Measurements from ENCODE around the gene GSTA5.
"Not testable (repeated sequence)": the region's sequence is repeated elsewhere in the genome, so short reads cannot be mapped to it uniquely, and the experiment has no call there.

Gene GSTA5

DNA sequence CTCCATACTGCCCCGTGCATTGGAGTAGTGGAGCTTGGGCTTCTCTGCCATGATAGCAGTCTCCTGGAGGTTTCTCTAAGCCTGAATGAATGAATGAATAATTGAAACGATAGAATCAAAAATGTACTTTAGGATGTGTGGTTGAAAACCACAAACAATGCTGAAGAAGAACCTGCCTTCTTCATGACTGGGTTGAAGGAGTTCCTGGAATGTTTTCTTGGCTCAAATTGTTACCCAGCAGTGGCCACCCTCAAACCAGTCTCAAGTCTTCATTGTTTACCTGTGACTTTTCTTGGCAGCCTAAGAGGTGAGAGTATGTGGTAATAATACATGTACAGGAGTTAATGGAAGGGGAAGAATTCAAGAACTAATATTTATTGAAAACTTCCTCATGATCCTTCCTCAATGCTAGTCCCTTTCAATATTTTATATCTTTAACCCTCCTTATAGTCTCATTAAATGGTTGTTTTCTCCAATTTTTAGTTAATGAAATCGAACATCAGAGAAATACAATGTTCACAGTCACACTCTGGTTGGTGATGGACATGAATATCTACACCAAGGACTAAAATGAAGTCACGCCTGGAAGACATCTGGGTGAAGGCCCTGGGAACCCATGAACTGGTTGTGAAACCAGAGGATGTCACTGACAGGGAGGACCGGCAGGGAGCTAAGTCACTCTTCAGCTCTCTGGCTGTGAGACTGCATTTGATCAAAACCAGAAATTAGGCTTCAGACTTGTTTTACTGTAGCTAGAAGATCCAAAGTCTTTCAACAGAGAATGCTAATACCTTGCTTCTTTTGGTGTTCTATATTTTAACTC, at the start of gene GSTA5:
Gene GSTA5 (minus strand): TSS at position 51 of the 823 bp plus-strand sequence.
- no peak for DNase-seq (ENCODE audit: low read depth, low spot score)

DNA sequence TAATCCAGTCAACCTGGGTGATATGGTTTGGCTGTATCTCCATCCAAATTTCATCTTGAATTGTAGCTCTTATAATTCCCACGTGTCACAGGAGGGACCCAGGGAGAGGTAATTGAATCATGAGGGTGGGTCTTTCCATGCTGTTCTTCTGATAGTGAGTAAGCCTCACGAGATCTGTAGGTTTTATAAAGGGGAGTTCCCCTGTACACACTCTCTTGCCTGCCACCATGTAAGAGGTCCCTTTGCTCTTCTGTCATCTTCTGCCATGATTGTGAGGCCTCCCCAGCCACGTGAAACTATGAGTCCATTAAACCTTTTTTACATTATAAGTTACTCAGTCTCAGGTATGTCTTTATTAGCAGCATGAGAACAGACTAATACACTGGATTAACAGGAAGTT, 49.4 kb upstream of the GSTA5 start:
- DNase-seq (ENCODE audit: low read depth, low spot score) = no peak

DNA sequence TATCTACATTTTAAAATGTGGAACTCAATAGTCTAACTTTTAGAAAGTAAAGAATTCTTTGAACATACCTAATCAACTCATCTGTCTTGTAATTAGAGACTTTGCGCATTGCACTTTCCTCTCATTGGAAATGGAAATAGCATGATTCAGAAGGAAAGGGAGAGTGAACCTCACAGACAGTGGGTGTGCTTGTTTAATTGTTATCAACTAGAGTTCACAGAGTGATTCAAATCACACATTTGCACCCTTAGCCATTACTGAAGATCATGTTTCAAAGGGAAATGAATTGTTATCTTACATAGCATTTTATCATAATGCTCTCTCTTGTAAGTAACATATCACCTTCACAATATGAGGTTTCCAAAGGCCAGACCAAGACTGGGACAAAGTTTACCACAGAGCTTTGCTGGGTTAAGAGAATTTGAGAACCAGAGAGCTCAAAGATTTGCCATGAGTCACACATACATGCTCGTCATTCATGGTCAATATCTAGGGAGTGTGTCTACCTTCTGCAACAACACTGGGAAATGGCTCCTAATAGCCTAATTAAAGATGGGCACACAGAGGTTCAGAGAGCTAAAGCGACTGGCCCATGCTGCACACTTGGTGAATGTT, 47.4 kb upstream of the GSTA5 start:
- no peak for DNase-seq (ENCODE audit: low read depth, low spot score)

DNA sequence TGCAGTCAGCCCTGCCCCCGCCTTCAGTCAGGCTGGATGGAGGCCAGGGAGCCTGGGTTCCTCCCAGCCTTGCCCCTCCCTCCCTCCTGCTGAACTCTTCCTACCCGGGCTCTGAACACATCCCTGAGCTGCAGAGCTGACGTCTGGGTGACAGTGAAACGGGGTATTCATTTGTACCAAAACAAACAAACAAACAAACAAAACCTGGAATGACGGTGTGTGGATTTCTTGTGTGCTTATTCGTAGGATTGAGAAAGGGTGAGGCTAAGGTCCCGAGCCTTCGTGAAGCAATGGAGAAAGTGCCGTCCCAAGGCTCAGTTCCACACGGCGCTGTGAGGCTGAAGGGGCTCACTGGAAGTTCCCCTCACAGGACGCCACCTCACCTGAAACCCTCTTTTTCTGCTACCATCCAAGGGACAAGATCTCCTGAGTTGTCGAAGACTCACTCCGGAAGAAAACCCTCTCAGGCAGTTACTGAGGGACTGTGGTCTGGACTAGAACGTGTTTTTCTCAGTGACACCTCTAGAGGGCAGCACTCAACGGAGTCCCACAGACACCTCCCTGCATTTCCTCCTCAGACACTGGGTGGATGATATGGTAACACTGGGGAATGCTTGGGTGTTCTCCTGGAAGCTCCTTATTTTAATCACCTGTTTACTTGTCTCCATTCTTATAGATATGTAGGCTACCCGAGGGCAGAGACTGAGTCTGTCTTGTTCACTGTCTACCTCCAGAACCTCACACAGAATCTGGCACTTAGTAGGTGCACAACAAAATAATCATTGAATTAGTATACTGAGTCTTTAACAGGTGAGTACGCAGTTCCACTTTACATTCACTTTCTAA, 41.6 kb upstream of the GSTA5 start:
- DNase-seq (ENCODE audit: low read depth, low spot score) = peak; percentile 87

DNA sequence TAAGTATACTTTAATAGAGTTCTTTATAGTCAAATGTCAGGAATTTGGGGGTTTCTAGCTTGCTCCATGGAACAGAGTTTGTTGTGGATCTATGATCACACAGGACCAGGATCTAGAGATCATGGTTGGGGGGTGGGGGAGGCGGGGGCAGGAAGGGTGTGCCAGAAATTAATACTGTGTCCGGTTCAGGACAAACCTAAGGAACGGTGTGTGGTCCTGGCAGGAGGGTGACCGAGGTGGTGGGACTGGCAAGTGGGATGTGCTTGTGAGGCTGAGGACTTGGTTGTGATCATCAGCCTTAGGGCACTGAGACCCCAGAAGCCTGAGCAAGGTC, 41.0 kb upstream of the GSTA5 start:
- DNase-seq (ENCODE audit: low read depth, low spot score) = no peak

DNA sequence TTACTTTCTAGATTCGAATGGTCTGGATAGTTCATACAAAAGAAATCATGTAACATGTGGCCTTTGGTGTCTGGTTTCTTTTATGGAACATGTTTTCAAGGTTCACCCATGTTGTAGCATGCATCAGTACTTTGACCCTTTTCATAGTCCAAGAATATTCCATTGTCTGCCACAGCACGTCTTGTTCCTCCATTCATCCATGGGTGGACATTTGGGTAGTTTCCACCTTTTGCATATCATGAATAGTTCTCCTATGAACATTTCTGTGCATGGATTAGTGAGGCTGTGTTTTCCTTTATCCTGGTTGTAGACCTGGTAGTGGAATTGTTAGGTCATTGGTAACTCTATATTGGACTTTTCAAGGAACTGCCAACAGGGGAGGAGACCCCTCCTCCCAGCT, 37.2 kb upstream of the GSTA5 start:
- no peak for DNase-seq (ENCODE audit: low read depth, low spot score)

DNA sequence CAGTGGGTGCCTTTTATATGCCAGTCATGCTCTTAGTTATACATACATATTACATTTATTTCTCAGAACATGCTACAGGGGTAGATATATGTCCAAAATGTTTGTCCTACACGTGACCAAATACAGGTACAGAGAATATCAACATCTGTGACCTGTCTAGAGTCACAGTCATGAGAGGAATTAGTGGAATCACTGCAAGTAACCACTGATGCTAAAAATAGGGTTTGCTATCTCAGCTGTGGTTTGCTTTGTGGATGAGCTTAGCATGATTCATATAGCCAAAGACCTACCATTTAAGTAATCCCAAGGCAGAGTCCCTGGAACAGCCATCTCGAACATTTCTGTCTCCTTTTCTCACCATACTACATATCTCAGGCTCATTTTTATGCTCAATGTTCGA, 36.6 kb upstream of the GSTA5 start:
- DNase-seq (ENCODE audit: low read depth, low spot score) = no peak

DNA sequence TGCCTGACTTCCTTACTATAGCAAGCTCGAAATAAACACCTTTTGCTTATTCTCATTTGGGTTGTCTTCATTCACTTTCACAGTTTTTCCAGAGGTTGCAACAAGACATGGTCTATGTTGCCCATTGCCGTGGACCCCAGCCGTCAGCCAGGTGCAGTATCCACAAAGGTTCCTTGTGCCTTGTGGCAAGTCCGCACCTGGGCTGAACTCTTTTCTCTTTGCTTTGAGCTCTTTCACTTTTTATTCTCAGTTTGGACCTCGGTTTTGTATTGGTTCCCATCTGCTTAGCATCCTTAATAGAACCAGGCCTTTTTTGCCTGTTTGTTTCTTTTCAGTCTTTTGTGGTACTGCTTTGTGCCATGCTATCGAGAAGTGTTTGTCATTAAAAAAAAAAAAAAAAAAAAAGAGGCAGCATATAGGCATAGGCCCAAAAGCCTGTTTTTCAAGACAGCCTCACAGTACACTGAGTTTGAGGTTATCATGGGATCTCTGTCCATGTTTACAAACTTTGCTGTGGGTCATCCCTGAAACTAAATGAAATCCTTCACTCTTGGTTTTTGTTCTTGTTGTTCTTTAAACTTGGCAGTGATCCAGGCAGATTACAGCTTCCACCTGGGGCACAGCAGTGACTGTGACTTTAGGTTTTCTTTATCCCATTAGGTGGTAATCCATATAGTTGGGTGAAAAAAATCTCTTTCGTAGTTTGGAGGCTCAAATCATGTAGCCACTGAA, 35.6 kb upstream of the GSTA5 start:
- DNase-seq (ENCODE audit: low read depth, low spot score) = no peak

DNA sequence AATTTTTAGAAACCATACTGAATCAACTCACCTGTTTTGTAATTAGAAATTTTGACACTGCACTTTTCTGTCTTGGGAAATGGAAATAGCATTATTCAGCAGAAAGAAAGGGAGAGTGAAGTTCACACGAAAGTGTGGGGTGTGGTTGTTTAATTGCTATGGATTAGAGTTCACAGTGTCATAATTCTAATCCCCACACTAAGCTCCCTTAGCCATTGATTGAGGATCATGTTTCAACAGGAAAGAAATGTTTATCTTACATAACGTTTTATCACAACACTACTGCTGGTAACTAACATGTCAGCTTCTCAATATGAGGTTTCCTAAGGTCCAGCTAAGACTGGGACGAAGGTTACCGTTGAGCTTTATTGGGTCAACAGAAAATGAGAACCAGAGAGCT, 31.4 kb upstream of the GSTA5 start:
- no peak for DNase-seq (ENCODE audit: low read depth, low spot score)

DNA sequence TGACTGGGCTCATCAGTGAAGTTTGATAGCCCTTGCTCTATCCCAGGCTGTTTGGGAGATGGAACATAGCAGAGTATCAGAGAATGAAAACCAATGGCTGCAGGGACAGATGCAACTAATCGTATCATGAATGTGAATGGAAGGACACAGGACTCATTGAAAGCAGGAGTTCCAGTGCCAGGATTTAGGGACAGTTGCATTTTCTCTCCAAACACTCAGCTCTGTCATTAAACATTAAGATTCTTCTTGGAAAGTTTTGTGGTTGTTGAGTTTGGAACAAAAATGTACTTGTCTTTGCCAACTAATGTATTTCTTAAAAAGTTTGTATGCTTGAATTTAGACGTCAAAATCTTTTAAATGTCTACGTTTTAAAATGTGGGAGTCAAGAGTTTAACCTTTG, 31.0 kb upstream of the GSTA5 start:
- no peak for DNase-seq (ENCODE audit: low read depth, low spot score)

DNA sequence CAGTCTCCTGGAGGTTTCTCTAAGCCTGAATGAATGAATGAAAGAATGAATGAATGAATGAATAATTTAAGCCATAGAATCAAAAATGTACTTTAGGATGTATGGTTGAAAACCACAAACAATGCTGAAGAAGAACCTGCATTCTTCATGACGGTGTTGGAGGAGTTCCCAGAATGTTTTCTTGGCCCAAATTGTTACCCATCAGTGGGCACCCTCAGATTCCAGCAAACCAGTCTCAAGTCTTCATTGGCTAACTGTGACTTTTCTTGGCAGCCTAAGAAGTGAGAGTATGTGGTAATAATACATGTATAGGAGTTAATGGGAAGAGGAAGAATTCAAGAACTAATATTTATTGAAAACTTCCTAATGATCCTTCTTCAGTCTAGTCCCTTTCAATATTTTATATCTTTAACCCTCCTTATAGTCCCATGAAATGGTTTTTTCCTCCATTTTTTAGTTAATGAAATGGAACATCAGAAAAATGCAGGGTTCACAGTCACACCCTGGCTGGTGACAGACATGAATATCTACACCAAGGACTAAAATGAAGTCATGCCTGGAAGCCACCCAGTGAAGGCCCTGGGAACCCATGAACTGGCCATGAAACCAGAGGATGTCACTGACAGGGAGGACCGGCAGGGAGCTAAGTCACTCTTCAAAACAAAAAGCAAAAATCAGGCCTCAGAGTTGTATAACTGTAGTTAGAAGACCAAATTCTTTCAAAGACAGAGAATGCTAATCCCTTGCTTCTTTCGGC, 29.9 kb upstream of the GSTA5 start:
- not testable (repeated sequence) for DNase-seq (ENCODE audit: low read depth, low spot score)

DNA sequence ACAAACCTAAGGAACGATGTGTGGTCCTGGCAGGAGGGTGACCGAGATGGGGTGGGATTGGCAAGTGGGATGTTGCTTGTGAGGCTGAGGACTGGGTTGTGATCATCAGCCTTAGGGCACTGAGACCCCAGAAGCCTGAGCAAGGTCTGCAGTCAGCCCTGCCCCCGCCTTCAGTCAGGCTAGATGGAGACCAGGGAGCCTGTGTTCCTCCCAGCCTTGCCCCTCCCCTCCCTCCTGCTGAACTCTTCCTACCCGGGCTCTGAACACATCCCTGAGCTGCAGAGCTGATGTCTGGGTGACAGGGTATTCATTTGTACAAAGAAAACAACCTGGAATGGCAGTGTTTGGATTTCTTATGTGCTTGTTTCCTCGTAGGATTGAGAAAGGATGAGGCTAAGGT, 28.3 kb upstream of the GSTA5 start:
- peak; percentile 28 for DNase-seq (ENCODE audit: low read depth, low spot score)

DNA sequence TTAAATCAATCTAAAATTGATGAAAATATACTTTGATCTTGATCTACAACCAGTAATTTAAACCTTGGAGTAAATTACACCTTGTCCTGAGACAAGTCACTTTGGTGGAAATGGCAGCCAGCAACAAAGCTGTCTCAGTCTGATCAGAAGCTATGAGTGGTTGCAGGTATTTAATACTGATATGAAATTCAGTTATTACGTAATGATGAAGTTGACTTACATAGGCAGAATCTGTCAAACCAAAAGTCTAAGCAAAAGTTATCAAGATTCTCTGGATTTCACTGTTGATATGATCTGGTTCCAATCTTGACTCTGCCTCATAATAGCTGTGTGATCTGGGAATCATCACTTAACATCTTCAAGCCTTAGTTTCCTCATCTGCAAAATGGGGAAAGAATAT, 27.6 kb upstream of the GSTA5 start:
- DNase-seq (ENCODE audit: low read depth, low spot score) = no peak

DNA sequence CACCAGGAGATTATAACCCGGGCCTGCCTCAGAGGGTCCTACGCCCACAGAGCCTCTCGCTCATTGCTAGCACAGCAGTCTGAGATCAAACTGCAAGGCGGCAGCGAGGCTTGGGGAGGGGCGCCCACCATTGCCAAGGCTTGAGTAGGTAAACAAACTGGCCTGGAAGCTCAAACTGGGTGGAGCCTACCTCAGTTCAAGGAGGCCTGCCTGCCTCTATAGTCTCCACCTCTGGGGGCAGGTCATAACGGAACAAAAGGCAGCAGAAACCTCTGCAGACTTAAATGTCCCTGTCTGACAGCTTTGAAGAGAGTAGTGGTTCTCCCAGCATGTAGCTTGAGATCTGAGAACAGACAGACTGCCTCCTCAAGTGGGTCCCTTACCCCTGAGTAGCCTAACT, 20.5 kb upstream of the GSTA5 start:
- DNase-seq (ENCODE audit: low read depth, low spot score) = peak; percentile 77

DNA sequence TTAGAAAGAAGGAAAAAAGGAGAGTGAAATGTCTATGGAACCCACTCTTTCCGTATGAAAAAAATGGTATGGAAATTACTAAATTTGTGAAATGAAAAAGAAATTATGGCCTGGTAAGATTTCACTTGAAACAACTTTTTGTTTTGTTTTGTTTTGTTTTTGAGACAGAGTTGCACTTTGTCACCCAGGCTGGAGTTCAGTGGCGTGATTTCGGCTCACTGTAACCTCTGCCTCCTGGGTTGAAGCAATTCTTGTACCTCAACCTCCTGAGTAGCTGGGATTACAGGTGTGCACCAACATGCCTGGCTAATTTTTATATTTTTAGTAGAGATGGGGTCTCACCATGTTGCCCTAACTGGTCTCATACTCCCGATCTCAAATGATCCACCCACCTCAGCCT, 17.8 kb upstream of the GSTA5 start:
- DNase-seq (ENCODE audit: low read depth, low spot score) = no peak

DNA sequence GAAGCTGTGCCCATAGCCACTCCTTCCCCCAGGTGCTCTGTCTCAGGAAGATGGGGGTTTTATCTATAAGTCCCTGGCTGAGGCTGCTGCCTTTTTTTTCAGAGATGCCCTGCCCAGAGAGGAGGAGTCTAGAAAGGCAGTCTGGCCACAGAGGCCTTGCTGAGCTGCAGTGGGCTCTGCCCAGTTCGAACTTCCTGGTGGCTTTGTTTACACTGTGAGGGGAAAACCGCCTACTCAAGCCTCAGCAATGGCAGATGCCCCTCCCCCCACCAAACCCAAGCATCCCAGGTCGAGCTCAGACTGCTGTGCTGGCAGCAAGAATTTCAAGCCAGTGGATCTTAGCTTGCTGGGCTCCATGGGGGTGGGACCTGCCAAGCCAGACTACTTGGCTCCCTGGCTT, 15.5 kb upstream of the GSTA5 start:
- DNase-seq (ENCODE audit: low read depth, low spot score) = peak; percentile 89

DNA sequence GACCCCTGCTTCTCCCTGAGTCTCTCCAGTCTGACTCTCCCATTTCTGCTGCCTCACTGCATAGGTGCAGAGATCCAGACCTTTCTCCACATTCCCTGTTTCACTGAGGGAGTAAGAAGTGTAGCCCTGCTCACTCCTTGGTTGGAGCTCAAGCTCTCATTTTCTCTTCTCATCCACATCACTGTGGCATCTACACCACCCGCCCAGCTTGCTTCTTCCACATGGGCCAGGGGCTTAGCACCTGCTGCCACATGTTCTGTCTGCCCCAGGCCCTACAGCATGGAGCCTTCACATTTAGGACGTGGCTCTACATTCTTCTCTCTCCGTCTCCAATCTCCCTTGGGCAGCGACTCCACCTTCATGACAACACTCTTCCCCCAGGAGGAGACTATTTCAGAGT, 8.5 kb upstream of the GSTA5 start:
- no peak for DNase-seq (ENCODE audit: low read depth, low spot score)

DNA sequence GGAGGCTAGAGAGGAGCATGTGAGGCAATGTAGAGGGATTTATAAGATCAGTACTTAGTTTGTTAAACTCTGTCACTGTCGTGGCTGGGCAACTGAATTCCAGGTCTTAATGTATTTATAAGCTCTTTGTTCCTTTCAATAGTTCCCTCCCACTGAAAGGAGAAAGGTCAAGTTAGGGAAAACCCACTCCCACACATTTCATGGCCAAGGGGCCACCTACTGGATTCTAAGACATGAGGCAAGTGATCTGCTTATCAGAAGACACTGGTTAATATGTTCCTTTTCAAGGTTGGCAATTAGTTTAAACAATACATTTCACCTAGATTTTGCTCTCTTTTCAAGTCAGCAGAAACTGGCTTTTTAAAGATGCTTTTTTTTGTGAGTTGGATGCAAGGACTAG, 5.4 kb upstream of the GSTA5 start:
- DNase-seq (ENCODE audit: low read depth, low spot score) = no peak

DNA sequence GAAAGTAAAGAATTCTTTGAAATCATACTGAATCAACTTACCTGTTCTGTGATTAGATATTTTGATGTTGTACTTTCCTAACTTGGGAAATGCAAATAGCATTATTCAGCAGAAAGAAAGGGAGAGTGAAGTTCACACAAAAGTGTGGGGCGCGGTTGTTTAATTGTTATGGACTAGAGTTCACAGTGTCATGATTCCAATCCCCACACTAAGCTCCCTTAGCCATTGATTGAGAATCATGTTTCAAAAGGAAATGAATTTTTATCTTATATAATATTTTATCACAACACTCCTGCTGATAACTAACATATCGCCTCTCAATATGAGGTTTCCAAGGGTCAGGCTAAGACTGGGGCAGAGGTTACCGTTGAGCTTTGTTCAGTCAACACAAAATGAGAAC, 3.0 kb upstream of the GSTA5 start:
- no peak for DNase-seq (ENCODE audit: low read depth, low spot score)

DNA sequence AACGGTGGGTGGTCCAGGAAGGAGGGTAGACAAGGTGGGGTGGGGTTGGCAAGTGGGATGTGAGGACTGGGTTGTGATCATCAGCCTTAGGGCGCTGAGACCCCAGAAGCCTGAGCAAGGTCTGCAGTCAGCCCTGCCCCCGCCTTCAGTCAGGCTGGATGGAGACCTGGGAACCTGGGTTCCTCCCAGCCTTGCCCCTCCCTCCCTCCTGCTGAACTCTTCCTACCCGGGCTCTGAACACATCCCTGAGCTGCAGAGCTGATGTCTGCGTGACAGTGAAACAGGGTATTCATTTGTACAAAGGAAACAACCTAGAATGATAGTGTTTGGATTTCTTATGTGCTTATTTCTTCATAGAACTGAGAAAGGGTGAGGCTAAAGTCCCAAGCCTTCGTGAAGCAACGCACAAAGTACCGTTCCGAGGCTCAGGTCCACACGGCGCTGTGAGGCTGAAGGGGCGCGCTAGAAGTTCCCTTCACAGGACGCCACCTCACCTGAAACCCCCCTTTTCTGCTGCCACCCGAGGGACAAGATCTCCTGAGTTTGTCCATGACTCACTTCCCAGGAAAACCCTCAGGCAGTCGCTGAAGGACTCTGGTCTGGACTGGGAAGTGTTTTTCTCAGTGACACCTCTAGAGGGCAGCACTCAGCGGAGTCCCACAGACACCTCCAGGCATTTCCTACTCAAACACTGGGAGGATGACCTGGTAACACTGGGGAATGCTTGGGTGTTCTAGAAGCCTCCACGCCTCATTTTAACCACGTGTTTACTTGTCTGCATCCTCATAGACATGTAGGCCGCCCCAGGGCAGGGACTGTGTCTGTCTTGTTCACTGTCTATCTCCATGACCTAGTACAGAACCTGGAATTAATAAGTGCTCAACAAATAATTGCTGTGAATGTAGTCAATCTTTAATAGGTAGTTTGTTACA, 1.2 kb downstream of the GSTA5 start:
- DNase-seq (ENCODE audit: low read depth, low spot score) = peak; percentile 91
